Stimulated activated CD4-positive, alpha-beta T cell treated with anti-CD3 and anti-CD28 coated beads, TNF-alpha, amount 100 ng/mL, for 48 hours (primary cell): ENCODE measurements around the gene PTPN14.

Experiments used
- DNase-seq, 3 donors: peaks; one replicate each; pipeline ENCODE4 v3.0.0-alpha.2; 2020; ENCODE audit warnings: low read depth in 3 of 3

PTPN14 gene

GRCh38 chr1:214310777-214311690 lies 240.4 kb downstream of the PTPN14 start:
- DNase-seq = no peak

GRCh38 chr1:214310010-214310409 lies 241.4 kb downstream of the PTPN14 start:
- no peak for DNase-seq

- DNase-seq = no peak
Measured at GRCh38 chr1:214306269-214306668, 245.1 kb downstream of the PTPN14 start.

- no peak for DNase-seq
Measured at GRCh38 chr1:214305164-214305751, 246.1 kb downstream of the PTPN14 start.

GRCh38 chr1:214303141-214303930 lies 248.1 kb downstream of the PTPN14 start:
- no peak for DNase-seq

GRCh38 chr1:214301526-214301925 lies 249.9 kb downstream of the PTPN14 start:
- no peak for DNase-seq

- DNase-seq = no peak
Measured at GRCh38 chr1:214300149-214300780, 251.1 kb downstream of the PTPN14 start.
